RWPE2 (cell line): ENCODE results near the gene NRG2.

Experiments used
- ATAC-seq: fragments of 200-7000 bp; cut with Tn5 transposase; 3 replicates; pipeline ENCODE4 v1.9.1; 2021; ENCODE audit warnings: low read depth
- DNase-seq: peaks from one replicate; pipeline ENCODE4 v3.0.0-alpha.2; 2020; ENCODE audit warnings: low spot score
- H3K27ac ChIP-seq: fragments of 450-650 bp; 2 replicates; pipeline ENCODE4 v1.5.1; 2017; ENCODE audit warnings: mild to moderate bottlenecking; ENCODE audit not compliant: poor library complexity, severe bottlenecking
- H3K27me3 ChIP-seq: fragments of 250-450 bp; sonication (Bioruptor Pico); 2 replicates; pipeline ENCODE4 v1.5.1; 2021; ENCODE audit warnings: mild to moderate bottlenecking, moderate library complexity; ENCODE audit not compliant: insufficient read depth, poor library complexity, severe bottlenecking
- H3K36me3 ChIP-seq: fragments of 250-450 bp; sonication (Bioruptor Pico); 2 replicates; pipeline ENCODE4 v1.5.1; 2020; ENCODE audit warnings: low read depth, mild to moderate bottlenecking, moderate library complexity
- H3K4me1 ChIP-seq: fragments of 250-450 bp; sonication (Bioruptor Pico); 2 replicates; pipeline ENCODE4 v1.5.1; 2021; ENCODE audit warnings: mild to moderate bottlenecking, moderate library complexity; ENCODE audit not compliant: insufficient read depth, poor library complexity, severe bottlenecking
- H3K4me3 ChIP-seq: fragments of 250-450 bp; sonication (Bioruptor Pico); 2 replicates; pipeline ENCODE4 v1.5.1; 2021; ENCODE audit warnings: mild to moderate bottlenecking, moderate library complexity; ENCODE audit not compliant: severe bottlenecking
- H3K9me3 ChIP-seq: fragments of 250-450 bp; sonication (Bioruptor Pico); 2 replicates; pipeline ENCODE4 v1.5.1; 2021; ENCODE audit warnings: mild to moderate bottlenecking, moderate library complexity; ENCODE audit not compliant: severe bottlenecking
- CTCF ChIP-seq: fragments of 450-650 bp; IDR thresholded peaks from one replicate; pipeline ENCODE4 v1.5.1; 2017; ENCODE audit warnings: mild to moderate bottlenecking, moderate library complexity; ENCODE audit not compliant: poor library complexity, severe bottlenecking

Gene NRG2

DNA sequence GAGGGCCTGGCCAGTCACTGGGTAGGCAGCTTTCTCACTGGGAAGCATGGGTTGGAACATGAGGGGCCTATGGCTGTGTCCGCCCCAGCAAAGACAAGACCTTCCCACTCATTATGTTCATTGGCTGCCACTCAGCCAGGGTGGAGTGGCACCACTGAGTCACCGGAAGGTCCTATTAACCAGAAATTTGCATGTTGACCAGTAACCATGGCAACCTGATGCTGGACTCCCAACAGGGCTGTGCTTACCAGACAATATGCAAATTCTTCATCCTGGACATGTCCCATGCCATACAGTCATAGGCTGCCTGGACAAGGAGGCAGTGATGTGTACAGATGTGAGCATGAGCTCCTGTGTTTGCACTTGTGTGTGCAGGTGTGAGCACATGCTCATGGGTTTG lies 180.8 kb downstream of the NRG2 start:
- no peak for DNase-seq
- Histone ChIP-seq H3K9me3 (no peaks in the 10 kb centered on the region), H3K27ac (no peak overlapping the region), H3K4me3 (no peak overlapping the region), H3K36me3 (no peaks in the 10 kb centered on the region), H3K4me1 (peaks cover 8% of the 10 kb centered on the region), H3K27me3 (no peaks in the 10 kb centered on the region)
- 0 out of 3 replicates have a peak, but pooled peaks have one; percentile 16 for ATAC-seq
- TF ChIP-seq CTCF, result no peak

- Histone ChIP-seq H3K27me3 (no peaks in the 10 kb centered on the region), H3K27ac (no peak overlapping the region), H3K9me3 (no peaks in the 10 kb centered on the region), H3K4me3 (no peak overlapping the region), H3K4me1 (peaks cover 8% of the 10 kb centered on the region), H3K36me3 (no peaks in the 10 kb centered on the region)
- no peak for TF ChIP-seq CTCF
- DNase-seq (no peak), ATAC-seq (no peak)
Measured at GRCh38 chr5:139861889-139862207, 181.3 kb downstream of the NRG2 start.

GRCh38 chr5:139861021-139861888 lies 181.8 kb downstream of the NRG2 start:
- Histone ChIP-seq H3K27me3 (no peaks in the 10 kb centered on the region), H3K4me1 (peaks cover 8% of the 10 kb centered on the region), H3K9me3 (no peaks in the 10 kb centered on the region), H3K27ac (no peak overlapping the region), H3K4me3 (no peak overlapping the region), H3K36me3 (no peaks in the 10 kb centered on the region)
- DNase-seq (no peak), ATAC-seq (peak; percentile 44)
- TF ChIP-seq CTCF, result no peak

- no peaks in the 10 kb centered on the region for H3K9me3 ChIP-seq
- no peak overlapping the region for H3K27ac ChIP-seq
- ATAC-seq, result no peak
- H3K4me1 ChIP-seq, result peaks cover 8% of the 10 kb centered on the region
- TF ChIP-seq CTCF, result no peak
- DNase-seq, result no peak
- H3K4me3 ChIP-seq, result no peak overlapping the region
- H3K27me3 ChIP-seq, result no peaks in the 10 kb centered on the region
- no peaks in the 10 kb centered on the region for H3K36me3 ChIP-seq
Measured at GRCh38 chr5:139859013-139859412, 184.1 kb downstream of the NRG2 start.

DNA sequence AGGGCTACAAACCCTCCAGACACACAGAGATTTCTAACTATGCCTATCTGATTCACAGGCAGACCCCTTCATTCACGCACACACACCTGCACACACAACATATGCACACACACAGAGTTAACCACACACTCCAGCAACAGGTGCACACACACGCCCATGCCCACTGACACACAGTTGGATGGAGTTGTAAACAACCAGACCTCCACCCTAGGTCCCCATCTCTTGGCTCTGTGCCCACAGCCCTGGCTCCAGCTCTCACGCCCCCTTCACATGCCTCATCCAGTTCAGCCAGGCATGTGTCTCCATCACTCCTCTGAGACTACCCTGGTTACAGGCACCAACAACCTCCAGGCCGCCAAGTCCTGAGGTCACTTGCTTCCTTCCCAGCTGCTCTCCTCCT lies 186.4 kb downstream of the NRG2 start:
- Histone ChIP-seq H3K36me3 (no peaks in the 10 kb centered on the region), H3K4me3 (no peak overlapping the region), H3K27ac (no peak overlapping the region), H3K27me3 (no peaks in the 10 kb centered on the region), H3K4me1 (no peaks in the 10 kb centered on the region), H3K9me3 (no peaks in the 10 kb centered on the region)
- no peak for TF ChIP-seq CTCF
- no peak for ATAC-seq
- DNase-seq, result no peak
